ENCODE data around the gene NPTX1. TPM values are rescaled to one million over a fixed set of nuclear protein-coding genes. Genes with fewer than 3 reads are reported as not detected.

NPTX1 gene
- total RNA-seq, 4 donors from 2014 or later = 0.40 to 22.8 (median 7.2) TPM

- peaks cover 0 to 6% (median 0%) of the 10 kb centered on the region in 4 donors for H3K4me1 ChIP-seq
- in situ Hi-C loops (cut with MboI; ENCODE audit: low pct_ligation_motif_present in 1 of 4, low pct_unique_long_range_greater_than_20kb in 1 of 4, low sequenced_read_pairs in 3 of 4) = loop anchor here in 2 of 4 donors (10.0 to 25.0 kb wide), 2 partner anchors 431 to 553 kb away; no protein-coding TSS in a partner anchor
- no peak for TF ChIP-seq POLR2AphosphoS5 (IDR thresholded peaks at IDR 0.05)
- TF ChIP-seq CTCF (IDR thresholded peaks at IDR 0.05) = no peak
- no peak for TF ChIP-seq EP300 (IDR thresholded peaks at IDR 0.05; ENCODE audit: low read depth)
- no peak for TF ChIP-seq POLR2A (IDR thresholded peaks at IDR 0.05)
- H3K4me3 ChIP-seq = no peak overlapping the region
- H3K27me3 ChIP-seq = no peaks in the 10 kb centered on the region
- 88 to 96% methylated on average over 5 to 23 of the region's 29 CpGs for WGBS, 2 donors (ENCODE audit: low coverage in 1 of 2)
- intact Hi-C loops (cut with DNase I; ENCODE audit: low total_unique reads) = no loop called here
- no peak overlapping the region for H3K27ac ChIP-seq
- no peaks in the 10 kb centered on the region for H3K9me3 ChIP-seq
- DNase-seq = no peak
- H3K36me3 ChIP-seq = no peaks in the 10 kb centered on the region
These were observed 44.9 kb downstream of the NPTX1 start for GRCh38 chr17:80431246-80432195.

GRCh38 chr17:80430446-80431245 lies 45.8 kb downstream of the NPTX1 start:
- intact Hi-C loops (cut with DNase I; ENCODE audit: low total_unique reads) (no loop called here), in situ Hi-C loops (cut with MboI; ENCODE audit: low pct_ligation_motif_present in 1 of 4, low pct_unique_long_range_greater_than_20kb in 1 of 4, low sequenced_read_pairs in 3 of 4) (loop anchor here in 2 of 4 donors (10.0 to 25.0 kb wide), 2 partner anchors 432 to 554 kb away; no protein-coding TSS in a partner anchor)
- no peak overlapping the region for H3K4me3 ChIP-seq
- H3K27ac ChIP-seq = no peak overlapping the region
- no peaks in the 10 kb centered on the region for H3K9me3 ChIP-seq
- no peaks in the 10 kb centered on the region for H3K27me3 ChIP-seq
- H3K4me1 ChIP-seq = peaks cover 0 to 7% (median 0%) of the 10 kb centered on the region in 4 donors
- WGBS, 2 donors (ENCODE audit: low coverage in 1 of 2) = 84% methylated on average over 13 of the region's 15 CpGs; no CpG with 5 or more reads in 1 of the 2 donors
- TF ChIP-seq POLR2A (IDR thresholded peaks at IDR 0.05) (no peak), CTCF (IDR thresholded peaks at IDR 0.05) (no peak), POLR2AphosphoS5 (IDR thresholded peaks at IDR 0.05) (no peak), EP300 (IDR thresholded peaks at IDR 0.05; ENCODE audit: low read depth) (no peak)
- DNase-seq = no peak
- no peaks in the 10 kb centered on the region for H3K36me3 ChIP-seq

- Histone ChIP-seq H3K9me3 (no peaks in the 10 kb centered on the region), H3K36me3 (no peaks in the 10 kb centered on the region), H3K4me1 (peaks cover 0 to 7% (median 0%) of the 10 kb centered on the region in 4 donors), H3K27ac (no peak overlapping the region), H3K27me3 (no peaks in the 10 kb centered on the region), H3K4me3 (no peak overlapping the region)
- in situ Hi-C loops (cut with MboI; ENCODE audit: low pct_ligation_motif_present in 1 of 4, low pct_unique_long_range_greater_than_20kb in 1 of 4, low sequenced_read_pairs in 3 of 4) = loop anchor here in 3 of 4 donors (5.0 to 25.0 kb wide), 5 partner anchors 143 to 555 kb away; no protein-coding TSS in a partner anchor
- intact Hi-C loops (cut with DNase I; ENCODE audit: low total_unique reads) = loop anchor here (5.0 kb wide), 2 partner anchors 48 to 148 kb away; partner anchors contain the start of gene NPTX1
- WGBS, 2 donors (ENCODE audit: low coverage in 1 of 2) = 92% methylated on average over 27 of the region's 33 CpGs; no CpG with 5 or more reads in 1 of the 2 donors
- no peak for TF ChIP-seq POLR2AphosphoS5 (IDR thresholded peaks at IDR 0.05)
- no peak for DNase-seq
These were observed 46.8 kb downstream of the NPTX1 start for GRCh38 chr17:80429356-80430275.

GRCh38 chr17:80428796-80429195 lies 47.6 kb downstream of the NPTX1 start:
- Histone ChIP-seq H3K27ac (no peak overlapping the region), H3K27me3 (no peaks in the 10 kb centered on the region), H3K36me3 (no peaks in the 10 kb centered on the region), H3K9me3 (no peaks in the 10 kb centered on the region), H3K4me1 (peaks cover 0 to 7% (median 0%) of the 10 kb centered on the region in 4 donors), H3K4me3 (no peak overlapping the region)
- TF ChIP-seq POLR2AphosphoS5 (IDR thresholded peaks at IDR 0.05) = no peak
- TF ChIP-seq CTCF (IDR thresholded peaks at IDR 0.05) = no peak
- no peak for TF ChIP-seq POLR2A (IDR thresholded peaks at IDR 0.05)
- TF ChIP-seq EP300 (IDR thresholded peaks at IDR 0.05; ENCODE audit: low read depth) = no peak
- in situ Hi-C loops (cut with MboI; ENCODE audit: low pct_ligation_motif_present in 1 of 4, low pct_unique_long_range_greater_than_20kb in 1 of 4, low sequenced_read_pairs in 3 of 4) (loop anchor here in 2 of 4 donors (5.0 to 25.0 kb wide), 5 partner anchors 144 to 556 kb away; no protein-coding TSS in a partner anchor), intact Hi-C loops (cut with DNase I; ENCODE audit: low total_unique reads) (loop anchor here (5.0 kb wide), 2 partner anchors 49 to 149 kb away; partner anchors contain the start of gene NPTX1)
- no peak for DNase-seq
- WGBS, 2 donors (ENCODE audit: low coverage in 1 of 2) = 87 to 94% methylated on average over 3 to 9 of the region's 11 CpGs
